Measurements from ENCODE around the gene LSP1. TPM values are rescaled to one million over a fixed set of nuclear protein-coding genes. Genes with fewer than 3 reads are reported as not detected.

The LSP1 gene
- total and polyA plus RNA-seq, 4 donors, result 5.0 to 7.7 (median 5.7) TPM

DNA sequence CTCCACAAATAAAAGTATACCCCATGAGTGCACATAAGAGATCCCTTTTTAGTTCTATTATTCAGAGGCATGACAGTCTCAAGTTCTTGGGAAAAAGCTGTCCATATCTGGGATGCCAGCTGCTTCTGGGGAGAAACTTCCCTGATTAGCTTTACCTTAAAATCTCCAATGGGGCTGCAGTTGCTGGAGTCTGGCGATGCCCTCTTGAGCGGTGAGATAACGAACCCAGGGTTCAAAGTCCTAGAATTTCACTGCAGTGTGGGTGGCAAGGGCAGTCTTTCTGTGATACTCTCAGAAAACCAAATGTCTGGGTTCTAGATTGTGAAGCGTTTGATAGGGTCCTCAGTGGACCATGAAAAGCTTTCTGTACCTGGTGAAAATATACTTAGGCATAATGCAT is 46.2 kb downstream of the LSP1 start:
- Histone ChIP-seq H3K27ac (ENCODE audit: low read depth in 1 of 2, low read length in 2 of 2) (no peak overlapping the region), H3K9me3 (ENCODE audit: control insufficient read depth in 4 of 4, low read length in 3 of 4) (no peaks in the 10 kb centered on the region), H3K4me3 (ENCODE audit: low read depth in 1 of 3, low read length in 3 of 3) (no peak overlapping the region), H3K36me3 (ENCODE audit: control insufficient read depth in 4 of 4, insufficient read depth in 3 of 4, low read depth in 1 of 4, low read length in 3 of 4) (no peaks in the 10 kb centered on the region), H3K9ac (ENCODE audit: low read depth in 1 of 2, low read length in 2 of 2) (no peak overlapping the region), H3K27me3 (ENCODE audit: control insufficient read depth in 4 of 4, insufficient read depth in 4 of 4, low read length in 3 of 4) (no peaks in the 10 kb centered on the region), H3K4me1 (ENCODE audit: control insufficient read depth in 4 of 4, insufficient read depth in 4 of 4, low read length in 3 of 4) (peaks cover 0 to 11% (median 6%) of the 10 kb centered on the region in 4 donors)
- WGBS, result 39% methylated on average over 4 of the region's 4 CpGs
- TF ChIP-seq HNF4G (IDR thresholded peaks at IDR 0.05) (peak; percentile 78), YY1 (IDR thresholded peaks at IDR 0.05) (no peak), GABPA (IDR thresholded peaks at IDR 0.05 in 1 of 2, conservative IDR thresholded peaks at IDR 0.05 in 1 of 2) (no peak), SP1 (IDR thresholded peaks at IDR 0.05) (peak; percentile 71), FOXA2 (IDR thresholded peaks at IDR 0.05) (no peak), FOXA1 (IDR thresholded peaks at IDR 0.05) (no peak), HNF4A (conservative IDR thresholded peaks at IDR 0.05) (peak; percentile 91 to 96), RXRA (IDR thresholded peaks at IDR 0.05) (peak in 1 of 2 donors; percentile 27), RAD21 (IDR thresholded peaks at IDR 0.05) (peak; percentile 5), JUND (IDR thresholded peaks at IDR 0.05) (peak in 1 of 2 donors; percentile 14), EGR1 (IDR thresholded peaks at IDR 0.05; ENCODE audit: low read depth in 2 of 2) (no peak), TAF1 (conservative IDR thresholded peaks at IDR 0.05) (no peak), NR2F2 (IDR thresholded peaks at IDR 0.05) (no peak)
- TF ChIP-seq, protein P1, sequence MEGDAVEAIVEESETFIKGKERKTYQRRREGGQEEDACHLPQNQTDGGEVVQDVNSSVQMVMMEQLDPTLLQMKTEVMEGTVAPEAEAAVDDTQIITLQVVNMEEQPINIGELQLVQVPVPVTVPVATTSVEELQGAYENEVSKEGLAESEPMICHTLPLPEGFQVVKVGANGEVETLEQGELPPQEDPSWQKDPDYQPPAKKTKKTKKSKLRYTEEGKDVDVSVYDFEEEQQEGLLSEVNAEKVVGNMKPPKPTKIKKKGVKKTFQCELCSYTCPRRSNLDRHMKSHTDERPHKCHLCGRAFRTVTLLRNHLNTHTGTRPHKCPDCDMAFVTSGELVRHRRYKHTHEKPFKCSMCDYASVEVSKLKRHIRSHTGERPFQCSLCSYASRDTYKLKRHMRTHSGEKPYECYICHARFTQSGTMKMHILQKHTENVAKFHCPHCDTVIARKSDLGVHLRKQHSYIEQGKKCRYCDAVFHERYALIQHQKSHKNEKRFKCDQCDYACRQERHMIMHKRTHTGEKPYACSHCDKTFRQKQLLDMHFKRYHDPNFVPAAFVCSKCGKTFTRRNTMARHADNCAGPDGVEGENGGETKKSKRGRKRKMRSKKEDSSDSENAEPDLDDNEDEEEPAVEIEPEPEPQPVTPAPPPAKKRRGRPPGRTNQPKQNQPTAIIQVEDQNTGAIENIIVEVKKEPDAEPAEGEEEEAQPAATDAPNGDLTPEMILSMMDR (IDR thresholded peaks at IDR 0.05; ENCODE audit: low read depth, low read length, missing input control), result no peak
- TF ChIP-seq, protein P2, sequence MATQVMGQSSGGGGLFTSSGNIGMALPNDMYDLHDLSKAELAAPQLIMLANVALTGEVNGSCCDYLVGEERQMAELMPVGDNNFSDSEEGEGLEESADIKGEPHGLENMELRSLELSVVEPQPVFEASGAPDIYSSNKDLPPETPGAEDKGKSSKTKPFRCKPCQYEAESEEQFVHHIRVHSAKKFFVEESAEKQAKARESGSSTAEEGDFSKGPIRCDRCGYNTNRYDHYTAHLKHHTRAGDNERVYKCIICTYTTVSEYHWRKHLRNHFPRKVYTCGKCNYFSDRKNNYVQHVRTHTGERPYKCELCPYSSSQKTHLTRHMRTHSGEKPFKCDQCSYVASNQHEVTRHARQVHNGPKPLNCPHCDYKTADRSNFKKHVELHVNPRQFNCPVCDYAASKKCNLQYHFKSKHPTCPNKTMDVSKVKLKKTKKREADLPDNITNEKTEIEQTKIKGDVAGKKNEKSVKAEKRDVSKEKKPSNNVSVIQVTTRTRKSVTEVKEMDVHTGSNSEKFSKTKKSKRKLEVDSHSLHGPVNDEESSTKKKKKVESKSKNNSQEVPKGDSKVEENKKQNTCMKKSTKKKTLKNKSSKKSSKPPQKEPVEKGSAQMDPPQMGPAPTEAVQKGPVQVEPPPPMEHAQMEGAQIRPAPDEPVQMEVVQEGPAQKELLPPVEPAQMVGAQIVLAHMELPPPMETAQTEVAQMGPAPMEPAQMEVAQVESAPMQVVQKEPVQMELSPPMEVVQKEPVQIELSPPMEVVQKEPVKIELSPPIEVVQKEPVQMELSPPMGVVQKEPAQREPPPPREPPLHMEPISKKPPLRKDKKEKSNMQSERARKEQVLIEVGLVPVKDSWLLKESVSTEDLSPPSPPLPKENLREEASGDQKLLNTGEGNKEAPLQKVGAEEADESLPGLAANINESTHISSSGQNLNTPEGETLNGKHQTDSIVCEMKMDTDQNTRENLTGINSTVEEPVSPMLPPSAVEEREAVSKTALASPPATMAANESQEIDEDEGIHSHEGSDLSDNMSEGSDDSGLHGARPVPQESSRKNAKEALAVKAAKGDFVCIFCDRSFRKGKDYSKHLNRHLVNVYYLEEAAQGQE (IDR thresholded peaks at IDR 0.05), result no peak
- TF ChIP-seq, protein P3, sequence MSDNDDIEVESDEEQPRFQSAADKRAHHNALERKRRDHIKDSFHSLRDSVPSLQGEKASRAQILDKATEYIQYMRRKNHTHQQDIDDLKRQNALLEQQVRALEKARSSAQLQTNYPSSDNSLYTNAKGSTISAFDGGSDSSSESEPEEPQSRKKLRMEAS (IDR thresholded peaks at IDR 0.05), result no peak
- TF ChIP-seq, protein P4, sequence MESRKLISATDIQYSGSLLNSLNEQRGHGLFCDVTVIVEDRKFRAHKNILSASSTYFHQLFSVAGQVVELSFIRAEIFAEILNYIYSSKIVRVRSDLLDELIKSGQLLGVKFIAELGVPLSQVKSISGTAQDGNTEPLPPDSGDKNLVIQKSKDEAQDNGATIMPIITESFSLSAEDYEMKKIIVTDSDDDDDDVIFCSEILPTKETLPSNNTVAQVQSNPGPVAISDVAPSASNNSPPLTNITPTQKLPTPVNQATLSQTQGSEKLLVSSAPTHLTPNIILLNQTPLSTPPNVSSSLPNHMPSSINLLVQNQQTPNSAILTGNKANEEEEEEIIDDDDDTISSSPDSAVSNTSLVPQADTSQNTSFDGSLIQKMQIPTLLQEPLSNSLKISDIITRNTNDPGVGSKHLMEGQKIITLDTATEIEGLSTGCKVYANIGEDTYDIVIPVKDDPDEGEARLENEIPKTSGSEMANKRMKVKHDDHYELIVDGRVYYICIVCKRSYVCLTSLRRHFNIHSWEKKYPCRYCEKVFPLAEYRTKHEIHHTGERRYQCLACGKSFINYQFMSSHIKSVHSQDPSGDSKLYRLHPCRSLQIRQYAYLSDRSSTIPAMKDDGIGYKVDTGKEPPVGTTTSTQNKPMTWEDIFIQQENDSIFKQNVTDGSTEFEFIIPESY (IDR thresholded peaks at IDR 0.05), result no peak
- TF ChIP-seq, protein P5, sequence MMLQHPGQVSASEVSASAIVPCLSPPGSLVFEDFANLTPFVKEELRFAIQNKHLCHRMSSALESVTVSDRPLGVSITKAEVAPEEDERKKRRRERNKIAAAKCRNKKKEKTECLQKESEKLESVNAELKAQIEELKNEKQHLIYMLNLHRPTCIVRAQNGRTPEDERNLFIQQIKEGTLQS (IDR thresholded peaks at IDR 0.05), result no peak
- no peak for DNase-seq (ENCODE audit: low spot score)

All from liver (tissue), 9 donors.